Stimulated activated CD8-positive, alpha-beta memory T cell treated with anti-CD3 and anti-CD28 coated beads, Interleukin-15, amount 100 ng/mL, for 24 hours (primary cell): ENCODE measurements around the gene KPNA1.
"Not testable (repeated sequence)": the region's sequence is repeated elsewhere in the genome, so short reads cannot be mapped to it uniquely, and the experiment has no call there.

ENCODE experiments used
- DNase-seq: peaks from one replicate; pipeline ENCODE4 v3.0.0-alpha.2; 2020; ENCODE audit warnings: low read depth

KPNA1 gene

GRCh38 chr3:122475316-122475715 is 39.4 kb downstream of the KPNA1 start:
- DNase-seq: no peak

- DNase-seq: no peak
Observed at GRCh38 chr3:122469659-122470058, 45.1 kb downstream of the KPNA1 start.

- DNase-seq: no peak
Observed at GRCh38 chr3:122468896-122469533, 45.7 kb downstream of the KPNA1 start.

- no peak for DNase-seq
Observed at GRCh38 chr3:122466701-122467240, 48.0 kb downstream of the KPNA1 start.

- no peak for DNase-seq
Observed at GRCh38 chr3:122464659-122465058, 50.1 kb downstream of the KPNA1 start.

GRCh38 chr3:122462406-122462805 is 52.3 kb downstream of the KPNA1 start:
- no peak for DNase-seq

GRCh38 chr3:122461806-122462205 is 52.9 kb downstream of the KPNA1 start:
- no peak for DNase-seq

- DNase-seq: no peak
Observed at GRCh38 chr3:122458992-122459391, 55.7 kb downstream of the KPNA1 start.

GRCh38 chr3:122457706-122458105 is 57.0 kb downstream of the KPNA1 start:
- DNase-seq: no peak

GRCh38 chr3:122456074-122456473 is 58.7 kb downstream of the KPNA1 start:
- no peak for DNase-seq

GRCh38 chr3:122451371-122451770 is 63.4 kb downstream of the KPNA1 start:
- DNase-seq: no peak

GRCh38 chr3:122448218-122448617 is 66.5 kb downstream of the KPNA1 start:
- not testable (repeated sequence) for DNase-seq

- not testable (repeated sequence) for DNase-seq
Observed at GRCh38 chr3:122444491-122444887, 70.2 kb downstream of the KPNA1 start.

- not testable (repeated sequence) for DNase-seq
Observed at GRCh38 chr3:122443762-122444490, 70.8 kb downstream of the KPNA1 start.

- DNase-seq: no peak
Observed at GRCh38 chr3:122443090-122443489, 71.6 kb downstream of the KPNA1 start.

- DNase-seq: no peak
Observed at GRCh38 chr3:122435950-122436349, 78.8 kb downstream of the KPNA1 start.

GRCh38 chr3:122430371-122430770 is 84.4 kb downstream of the KPNA1 start:
- no peak for DNase-seq

GRCh38 chr3:122427857-122428471 is 86.8 kb downstream of the KPNA1 start:
- no peak for DNase-seq

GRCh38 chr3:122421836-122422235 is 92.9 kb downstream of the KPNA1 start:
- no peak for DNase-seq

- no peak for DNase-seq
Observed at GRCh38 chr3:122421101-122421500, 93.6 kb downstream of the KPNA1 start.

GRCh38 chr3:122416966-122417365 is 97.8 kb downstream of the KPNA1 start:
- DNase-seq: no peak

- DNase-seq: peak; percentile 97
Observed at GRCh38 chr3:122415762-122416654, 98.7 kb downstream of the KPNA1 start, which contains the start of gene WDR5B. TSS of gene WDR5B (minus strand) at chr3:122416062. CDS start at chr3:122415528, 534 bp downstream.
